ENCODE results near the gene C2CD2. TPM values are rescaled to one million over a fixed set of nuclear protein-coding genes. Genes with fewer than 3 reads are reported as not detected.

The C2CD2 gene
- total RNA-seq, 5 donors from 2014 or later (not counting 1 experiment from before 2014, with no cell fraction given), result 7.7 to 15.0 (median 9.5) TPM

DNA sequence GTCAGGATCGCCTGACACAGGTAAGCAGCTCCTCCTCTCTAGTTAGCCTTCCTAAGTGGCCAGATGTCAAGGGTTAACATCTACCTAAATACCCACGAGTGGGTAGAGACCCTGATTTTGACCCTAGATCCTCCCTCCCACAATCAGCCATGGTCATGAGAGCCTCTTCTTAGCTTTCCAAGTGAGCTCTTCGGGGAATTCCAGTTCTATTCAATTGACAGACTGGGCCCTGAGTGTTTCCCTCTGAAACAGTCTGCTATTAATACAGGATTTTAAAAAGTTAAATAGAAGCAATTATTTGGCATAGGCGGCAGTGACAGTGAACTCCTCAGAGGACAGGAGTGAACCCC lies 28.1 kb downstream of the C2CD2 start:
- ChIA-PET POLR2A (interaction anchor here in 1 of 2 donors (0.8 kb wide), 1 partner anchor 1734 kb away, joined by 3 read pairs; the partner anchor contains the start of genes HSF2BP and RRP1B), CTCF (no interaction called here)
- H3K4me1 Mint-ChIP-seq, result peaks cover 57 to 64% (median 63%) of the 10 kb centered on the region in 3 donors
- H3K27me3 ChIP-seq (replicated peaks in 1 of 2; ENCODE audit: control insufficient read depth in 2 of 2, extremely low read depth in 1 of 2, insufficient read depth in 2 of 2, low read length in 1 of 2), result peaks cover 0 to 3% of the 10 kb centered on the region in 2 experiments
- H3K4me3 ChIP-seq (ENCODE audit: control insufficient read depth in 1 of 2, extremely low read depth in 1 of 2, low read length in 1 of 2), result peak overlapping the region; percentile 64 to 77
- H3K9me3 Mint-ChIP-seq, result no peaks in the 10 kb centered on the region
- H3K9me3 ChIP-seq, result no peaks in the 10 kb centered on the region
- 42% methylated on average over 2 of the region's 4 CpGs for WGBS (ENCODE audit: insufficient coverage)
- DNase-seq, result peak in 1 of 35 experiments; percentile 24
- H3K36me3 Mint-ChIP-seq, result peaks cover 7% of the 10 kb centered on the region
- H3K36me3 ChIP-seq (ENCODE audit: control insufficient read depth in 2 of 2, extremely low read depth in 1 of 2, insufficient read depth in 1 of 2, low read length in 1 of 2), result no peaks in the 10 kb centered on the region
- H3K27ac ChIP-seq (ENCODE audit: low read length), result peak overlapping the region; percentile 92
- H3K4me1 ChIP-seq (ENCODE audit: control insufficient read depth in 1 of 2, extremely low read depth in 1 of 2, insufficient read depth in 2 of 2, low read length in 2 of 2), result peaks cover 30 to 56% of the 10 kb centered on the region in 2 experiments
- H3K27me3 Mint-ChIP-seq, result no peaks in the 10 kb centered on the region
- H3K4me3 Mint-ChIP-seq, result peak overlapping the region; percentile 84 to 94 (median 91)
- peak overlapping the region; percentile 100 for H3K27ac Mint-ChIP-seq
- peak in 1 of 4 experiments; percentile 7 for ATAC-seq (replicated peaks in 1 of 4)

- no peak for ATAC-seq (replicated peaks in 1 of 4)
- no CpG with 5 or more reads among the region's 6 CpGs for WGBS (ENCODE audit: insufficient coverage)
- Mint-ChIP-seq H3K4me1 (peaks cover 57 to 66% (median 63%) of the 10 kb centered on the region in 3 donors), H3K9me3 (no peaks in the 10 kb centered on the region), H3K27me3 (no peaks in the 10 kb centered on the region), H3K4me3 (peak overlapping the region in 1 of 3 donors; percentile 84), H3K36me3 (peaks cover 12% of the 10 kb centered on the region), H3K27ac (peak overlapping the region in 1 of 2 donors; percentile 22)
- Histone ChIP-seq H3K4me3 (ENCODE audit: control insufficient read depth in 1 of 2, extremely low read depth in 1 of 2, low read length in 1 of 2) (no peak overlapping the region), H3K27me3 (replicated peaks in 1 of 2; ENCODE audit: control insufficient read depth in 2 of 2, extremely low read depth in 1 of 2, insufficient read depth in 2 of 2, low read length in 1 of 2) (no peaks in the 10 kb centered on the region), H3K9me3 (no peaks in the 10 kb centered on the region), H3K36me3 (ENCODE audit: control insufficient read depth in 2 of 2, extremely low read depth in 1 of 2, insufficient read depth in 1 of 2, low read length in 1 of 2) (no peaks in the 10 kb centered on the region), H3K27ac (ENCODE audit: low read length) (no peak overlapping the region), H3K4me1 (ENCODE audit: control insufficient read depth in 1 of 2, extremely low read depth in 1 of 2, insufficient read depth in 2 of 2, low read length in 2 of 2) (peaks cover 30 to 56% of the 10 kb centered on the region in 2 experiments)
- ChIA-PET POLR2A (no interaction called here), CTCF (interaction anchor here in 1 of 2 donors (0.9 kb wide), 1 partner anchor 498 kb away, joined by 3 read pairs; the partner anchor contains the start of gene MX1)
- DNase-seq, result no peak
Measured at GRCh38 chr21:41924368-41924754, 29.5 kb downstream of the C2CD2 start.

GRCh38 chr21:41923631-41924367 lies 30.0 kb downstream of the C2CD2 start:
- Mint-ChIP-seq H3K4me3 (peak overlapping the region; percentile 18 to 84 (median 36)), H3K27ac (peak overlapping the region; percentile 34 to 71), H3K36me3 (peaks cover 16% of the 10 kb centered on the region), H3K27me3 (no peaks in the 10 kb centered on the region), H3K4me1 (peaks cover 57 to 63% (median 62%) of the 10 kb centered on the region in 3 donors), H3K9me3 (no peaks in the 10 kb centered on the region)
- Histone ChIP-seq H3K27me3 (replicated peaks in 1 of 2; ENCODE audit: control insufficient read depth in 2 of 2, extremely low read depth in 1 of 2, insufficient read depth in 2 of 2, low read length in 1 of 2) (no peaks in the 10 kb centered on the region), H3K36me3 (ENCODE audit: control insufficient read depth in 2 of 2, extremely low read depth in 1 of 2, insufficient read depth in 1 of 2, low read length in 1 of 2) (no peaks in the 10 kb centered on the region), H3K4me3 (ENCODE audit: control insufficient read depth in 1 of 2, extremely low read depth in 1 of 2, low read length in 1 of 2) (no peak overlapping the region), H3K27ac (ENCODE audit: low read length) (no peak overlapping the region), H3K9me3 (no peaks in the 10 kb centered on the region), H3K4me1 (ENCODE audit: control insufficient read depth in 1 of 2, extremely low read depth in 1 of 2, insufficient read depth in 2 of 2, low read length in 2 of 2) (peaks cover 30 to 54% of the 10 kb centered on the region in 2 experiments)
- ChIA-PET CTCF (no interaction called here), POLR2A (interaction anchor here in 1 of 2 donors (0.6 kb wide), 1 partner anchor 44 kb away, joined by 3 read pairs; no protein-coding TSS in a partner anchor)
- 94% methylated on average over 2 of the region's 7 CpGs for WGBS (ENCODE audit: insufficient coverage)
- DNase-seq, result no peak
- ATAC-seq (replicated peaks in 1 of 4), result peak in 1 of 4 experiments; percentile 30

DNA sequence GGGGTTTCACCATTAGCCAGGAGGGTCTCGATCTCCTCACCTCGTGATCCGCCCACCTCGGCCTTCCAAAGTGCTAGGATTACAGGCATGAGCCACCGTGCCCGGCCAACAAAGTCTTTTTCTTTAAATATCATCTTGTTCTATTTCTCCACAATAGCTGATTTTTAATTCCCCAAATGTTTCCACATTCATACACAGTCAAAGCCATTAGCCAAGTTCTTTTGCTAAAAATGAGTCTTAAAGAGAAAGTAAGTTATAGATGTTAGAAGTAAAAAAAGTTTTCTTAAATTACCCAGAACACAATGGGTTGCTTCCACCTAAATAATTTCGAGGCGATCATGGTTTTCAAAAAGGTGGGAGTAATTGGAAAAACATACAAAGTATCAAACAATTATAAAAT lies 30.6 kb downstream of the C2CD2 start:
- peaks cover 52 to 57% (median 56%) of the 10 kb centered on the region in 3 donors for H3K4me1 Mint-ChIP-seq
- peaks cover 19% of the 10 kb centered on the region for H3K36me3 Mint-ChIP-seq
- H3K4me3 ChIP-seq (ENCODE audit: control insufficient read depth in 1 of 2, extremely low read depth in 1 of 2, low read length in 1 of 2), result no peak overlapping the region
- no peaks in the 10 kb centered on the region for H3K9me3 ChIP-seq
- H3K27me3 ChIP-seq (replicated peaks in 1 of 2; ENCODE audit: control insufficient read depth in 2 of 2, extremely low read depth in 1 of 2, insufficient read depth in 2 of 2, low read length in 1 of 2), result no peaks in the 10 kb centered on the region
- no peaks in the 10 kb centered on the region for H3K9me3 Mint-ChIP-seq
- no peaks in the 10 kb centered on the region for H3K27me3 Mint-ChIP-seq
- no peaks in the 10 kb centered on the region for H3K36me3 ChIP-seq (ENCODE audit: control insufficient read depth in 2 of 2, extremely low read depth in 1 of 2, insufficient read depth in 1 of 2, low read length in 1 of 2)
- ATAC-seq (replicated peaks in 1 of 4) (no peak), DNase-seq (no peak)
- WGBS (ENCODE audit: insufficient coverage), result 80% methylated on average over 3 of the region's 8 CpGs
- CTCF ChIA-PET, result no interaction called here
- H3K4me3 Mint-ChIP-seq, result peak overlapping the region; percentile 18 to 84 (median 36)
- no peak overlapping the region for H3K27ac Mint-ChIP-seq
- H3K4me1 ChIP-seq (ENCODE audit: control insufficient read depth in 1 of 2, extremely low read depth in 1 of 2, insufficient read depth in 2 of 2, low read length in 2 of 2), result peaks cover 25 to 48% of the 10 kb centered on the region in 2 experiments
- H3K27ac ChIP-seq (ENCODE audit: low read length), result no peak overlapping the region
- POLR2A ChIA-PET, result no interaction called here

DNA sequence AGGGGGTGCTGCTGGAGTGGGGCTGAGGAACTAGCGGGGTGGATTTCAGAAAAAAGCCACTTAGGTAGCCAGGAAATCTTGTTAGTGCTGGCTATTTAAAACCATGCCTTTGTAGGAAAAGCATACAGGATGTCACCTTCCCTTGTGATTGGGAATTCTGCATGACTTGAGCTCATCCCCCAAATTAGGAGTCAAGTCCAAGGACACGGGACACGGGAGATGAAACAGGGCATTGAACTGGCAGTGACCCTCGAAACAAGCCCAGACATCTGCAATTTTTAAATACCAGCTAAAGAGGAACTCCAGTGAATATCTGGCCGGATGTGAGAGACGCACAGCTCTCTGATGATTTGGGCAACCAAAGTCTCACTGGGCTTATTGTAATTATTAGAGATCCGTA lies 32.8 kb downstream of the C2CD2 start:
- CTCF ChIA-PET, result no interaction called here
- H3K27me3 ChIP-seq (replicated peaks in 1 of 2; ENCODE audit: control insufficient read depth in 2 of 2, extremely low read depth in 1 of 2, insufficient read depth in 2 of 2, low read length in 1 of 2), result no peaks in the 10 kb centered on the region
- no peak for DNase-seq

DNA sequence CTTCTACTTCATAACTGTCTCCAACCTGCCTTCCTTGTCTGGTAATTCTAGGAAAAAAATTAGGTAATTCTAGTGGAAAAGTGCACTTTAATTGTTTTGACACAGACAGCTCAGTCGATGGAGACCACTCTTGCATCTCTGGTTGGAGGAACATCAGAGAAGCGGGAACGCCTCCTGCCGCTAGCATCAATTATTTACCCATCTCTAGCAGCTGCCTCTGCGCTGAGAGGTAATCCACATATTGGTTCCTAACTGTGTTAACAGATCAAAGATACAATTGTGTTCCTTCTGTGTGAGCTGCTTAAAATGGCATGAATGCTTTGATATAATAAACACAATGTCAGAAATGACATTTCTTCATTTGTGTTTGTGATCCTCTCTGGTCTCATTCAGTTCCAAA lies 33.3 kb downstream of the C2CD2 start:
- no peaks in the 10 kb centered on the region for H3K27me3 Mint-ChIP-seq
- no peaks in the 10 kb centered on the region for H3K9me3 ChIP-seq
- H3K9me3 Mint-ChIP-seq, result no peaks in the 10 kb centered on the region
- ChIA-PET CTCF (no interaction called here), POLR2A (no interaction called here)
- H3K4me3 ChIP-seq (ENCODE audit: control insufficient read depth in 1 of 2, extremely low read depth in 1 of 2, low read length in 1 of 2), result no peak overlapping the region
- H3K27me3 ChIP-seq (replicated peaks in 1 of 2; ENCODE audit: control insufficient read depth in 2 of 2, extremely low read depth in 1 of 2, insufficient read depth in 2 of 2, low read length in 1 of 2), result no peaks in the 10 kb centered on the region
- no CpG with 5 or more reads among the region's 5 CpGs for WGBS (ENCODE audit: insufficient coverage)
- H3K27ac ChIP-seq (ENCODE audit: low read length), result no peak overlapping the region
- no peak overlapping the region for H3K27ac Mint-ChIP-seq
- peaks cover 10 to 25% of the 10 kb centered on the region in 2 experiments for H3K4me1 ChIP-seq (ENCODE audit: control insufficient read depth in 1 of 2, extremely low read depth in 1 of 2, insufficient read depth in 2 of 2, low read length in 2 of 2)
- no peak for ATAC-seq (replicated peaks in 1 of 4)
- peaks cover 29 to 33% (median 31%) of the 10 kb centered on the region in 3 donors for H3K4me1 Mint-ChIP-seq
- no peak overlapping the region for H3K4me3 Mint-ChIP-seq
- H3K36me3 Mint-ChIP-seq, result peaks cover 40% of the 10 kb centered on the region
- no peak for DNase-seq
- peaks cover 4 to 12% of the 10 kb centered on the region in 2 donors for H3K36me3 ChIP-seq (ENCODE audit: control insufficient read depth in 2 of 2, extremely low read depth in 1 of 2, insufficient read depth in 1 of 2, low read length in 1 of 2)

More for the DNA sequence above, 32.8 kb downstream of the C2CD2 start:
- peaks cover 15 to 31% of the 10 kb centered on the region in 2 experiments for H3K4me1 ChIP-seq (ENCODE audit: control insufficient read depth in 1 of 2, extremely low read depth in 1 of 2, insufficient read depth in 2 of 2, low read length in 2 of 2)
- H3K27me3 Mint-ChIP-seq, result no peaks in the 10 kb centered on the region
- H3K27ac Mint-ChIP-seq, result no peak overlapping the region
- no peaks in the 10 kb centered on the region for H3K9me3 Mint-ChIP-seq
- H3K9me3 ChIP-seq, result no peaks in the 10 kb centered on the region
- peaks cover 4 to 9% of the 10 kb centered on the region in 2 donors for H3K36me3 ChIP-seq (ENCODE audit: control insufficient read depth in 2 of 2, extremely low read depth in 1 of 2, insufficient read depth in 1 of 2, low read length in 1 of 2)
- H3K4me3 Mint-ChIP-seq, result no peak overlapping the region
- H3K36me3 Mint-ChIP-seq, result peaks cover 36% of the 10 kb centered on the region
- H3K4me3 ChIP-seq (ENCODE audit: control insufficient read depth in 1 of 2, extremely low read depth in 1 of 2, low read length in 1 of 2), result no peak overlapping the region
- ATAC-seq (replicated peaks in 1 of 4), result no peak
- H3K4me1 Mint-ChIP-seq, result peaks cover 34 to 39% (median 36%) of the 10 kb centered on the region in 3 donors
- WGBS (ENCODE audit: insufficient coverage), result 100% methylated on average over 1 of the region's 7 CpGs
- no peak overlapping the region for H3K27ac ChIP-seq (ENCODE audit: low read length)
- POLR2A ChIA-PET, result no interaction called here

All from T-cell (primary cell).